H1 (cell line): ENCODE data around the gene DDX49. TPM values are rescaled to one million over a fixed set of nuclear protein-coding genes. Genes with fewer than 3 reads are reported as not detected.

ENCODE experiments used
- BACH1 ChIP-seq: IDR thresholded peaks from 2 replicates; pipeline ENCODE4 v1.6.1; 2012; ENCODE audit warnings: low read length, improper control_type of control experiment
- GABPA ChIP-seq: IDR thresholded peaks from 2 replicates; pipeline ENCODE4 v1.6.1; 2011; ENCODE audit warnings: mild to moderate bottlenecking, low read length, moderate library complexity, borderline replicate concordance; ENCODE audit not compliant: insufficient read depth
- polyA plus RNA-seq, 7 experiments: library from polyadenylated mRNA; depleted of rRNA in 3 of 7; stranded (reverse) in 5 of 7; unstranded in 2 of 7; fragments of >200 nt in 5 of 7; fragments of 200-250 nt in 2 of 7; gene quantifications; 1 replicate in 5 of 7; 2 replicates in 1 of 7; 4 replicates in 1 of 7; pipeline versions ENCODE4 v1.2.1 to v1.2.3, GENCODE V29; 2011 to 2013; ENCODE audit warnings: missing spikeins in 2 of 7, mixed read lengths in 2 of 7
- total RNA-seq: library from RNA; stranded (reverse); fragmentation: NEBNext Ultra II Directional; extraction: Animal tissue kit (Norgen Biotek cat#: 25700); gene quantifications from 2 replicates; pipeline ENCODE4 v1.2.1, GENCODE V29; 2021

Gene DDX49
- total and polyA plus RNA-seq, 2 of the 8 experiments (the other 6 are each of a cell fraction or from before 2014, with no cell fraction given): 41.3 to 46.5 TPM

- TF ChIP-seq BACH1: no peak
- TF ChIP-seq GABPA: no peak
Observed at GRCh38 chr19:18961767-18962620, 42.5 kb downstream of the DDX49 start (continued).
